SH-SY5Y (cell line): ENCODE results near the gene RAPGEF2.

Source experiments
- GATA2 ChIP-seq: IDR thresholded peaks from 2 replicates; pipeline ENCODE4 v1.6.1; 2011; ENCODE audit warnings: mild to moderate bottlenecking, low read depth, low read length
- GATA3 ChIP-seq: IDR thresholded peaks from 2 replicates; pipeline ENCODE4 v1.6.1; 2011; ENCODE audit warnings: low read depth, mild to moderate bottlenecking, low read length, moderate library complexity

- no peak for TF ChIP-seq GATA3
- TF ChIP-seq GATA2, result no peak
These were observed 96.9 kb downstream of the RAPGEF2 start for GRCh38 chr4:159199826-159200225.
